A673 (cell line): ENCODE data around the gene TMEM17.

Experiments used
- CTCF ChIP-seq: fragments of 300-800, 200-600 bp; sonication (generic); conservative IDR thresholded peaks from 2 replicates; pipeline ENCODE4 v1.5.1; 2017; ENCODE audit warnings: low read depth, mild to moderate bottlenecking, antibody characterized with exemption, low read length, moderate library complexity, mixed read lengths
- EZH2 ChIP-seq: fragments of 200-600 bp; sonication (generic); IDR thresholded peaks from 2 replicates; pipeline ENCODE4 v1.6.1; 2017; ENCODE audit warnings: borderline replicate concordance, low read depth, mild to moderate bottlenecking, mixed read lengths, antibody characterized with exemption, low read length; ENCODE audit not compliant: poor library complexity, severe bottlenecking

GRCh38 chr2:62499430-62500060 is 6.5 kb downstream of the TMEM17 start:
- TF ChIP-seq EZH2 (no peak), CTCF (no peak)
